Gastroesophageal sphincter (tissue), 3 donors: Measurements from ENCODE around the gene RBM6.

ENCODE experiments used
- EP300 ChIP-seq: sonication (generic); formaldehyde crosslinking; IDR thresholded peaks from one replicate; pipeline ENCODE4 v1.6.1; 2017; ENCODE audit warnings: antibody characterized with exemption, mild to moderate bottlenecking
- POLR2A ChIP-seq, 2 donors: fragments of 450-650 bp; IDR thresholded peaks; one replicate each; pipeline ENCODE4 v1.6.1; 2017; ENCODE audit warnings: antibody characterized with exemption in 2 of 2, mild to moderate bottlenecking in 2 of 2, moderate library complexity in 1 of 2
- POLR2AphosphoS5 ChIP-seq: sonication (generic); formaldehyde crosslinking; IDR thresholded peaks from one replicate; pipeline ENCODE4 v1.6.1; 2017; ENCODE audit warnings: antibody characterized with exemption
- TF ChIP-seq, protein P1 (sequence below), 4 experiments: fragments of 200-600 bp in 2 of 4; fragments of 450-650 bp in 2 of 4; sonication (generic) in 1 of 4; IDR thresholded peaks; one replicate each; pipeline ENCODE4 v1.5.1; 2017 to 2019; ENCODE audit warnings: antibody characterized with exemption in 4 of 4, mild to moderate bottlenecking in 2 of 4, moderate library complexity in 2 of 4

DNA sequence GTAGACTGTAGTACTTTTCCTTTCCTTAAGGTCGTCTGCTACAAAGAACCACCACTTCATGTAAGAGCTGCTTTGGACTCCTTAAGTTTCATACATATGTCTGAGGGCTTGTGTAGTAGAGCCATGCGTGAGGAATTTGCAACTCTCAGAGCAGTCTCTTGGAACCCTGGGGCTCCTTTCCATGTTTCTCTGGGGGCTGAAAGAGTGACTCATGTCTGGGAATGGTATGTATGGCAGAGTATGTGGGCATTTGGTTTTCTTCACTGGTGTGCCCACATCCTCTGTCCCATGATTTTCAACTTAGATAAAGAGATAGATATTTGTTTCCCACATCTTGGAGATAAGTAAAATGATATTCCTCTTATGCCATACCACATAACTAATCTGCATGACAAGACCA, 128.2 kb downstream of the RBM6 start:
- TF ChIP-seq POLR2A (IDR thresholded peaks at IDR 0.05) (no peak), EP300 (no peak), POLR2AphosphoS5 (no peak)
- TF ChIP-seq, protein P1, sequence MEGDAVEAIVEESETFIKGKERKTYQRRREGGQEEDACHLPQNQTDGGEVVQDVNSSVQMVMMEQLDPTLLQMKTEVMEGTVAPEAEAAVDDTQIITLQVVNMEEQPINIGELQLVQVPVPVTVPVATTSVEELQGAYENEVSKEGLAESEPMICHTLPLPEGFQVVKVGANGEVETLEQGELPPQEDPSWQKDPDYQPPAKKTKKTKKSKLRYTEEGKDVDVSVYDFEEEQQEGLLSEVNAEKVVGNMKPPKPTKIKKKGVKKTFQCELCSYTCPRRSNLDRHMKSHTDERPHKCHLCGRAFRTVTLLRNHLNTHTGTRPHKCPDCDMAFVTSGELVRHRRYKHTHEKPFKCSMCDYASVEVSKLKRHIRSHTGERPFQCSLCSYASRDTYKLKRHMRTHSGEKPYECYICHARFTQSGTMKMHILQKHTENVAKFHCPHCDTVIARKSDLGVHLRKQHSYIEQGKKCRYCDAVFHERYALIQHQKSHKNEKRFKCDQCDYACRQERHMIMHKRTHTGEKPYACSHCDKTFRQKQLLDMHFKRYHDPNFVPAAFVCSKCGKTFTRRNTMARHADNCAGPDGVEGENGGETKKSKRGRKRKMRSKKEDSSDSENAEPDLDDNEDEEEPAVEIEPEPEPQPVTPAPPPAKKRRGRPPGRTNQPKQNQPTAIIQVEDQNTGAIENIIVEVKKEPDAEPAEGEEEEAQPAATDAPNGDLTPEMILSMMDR (IDR thresholded peaks at IDR 0.05) = no peak
